Stimulated activated CD4-positive, alpha-beta T cell treated with anti-CD3 and anti-CD28 coated beads, Interleukin-4, amount 100 ng/mL, for 24 hours (primary cell): ENCODE data around the gene C19orf81.

Experiments used
- DNase-seq: peaks from one replicate; pipeline ENCODE4 v3.0.0-alpha.2; 2020

The C19orf81 gene

GRCh38 chr19:50686310-50687032 is 37.2 kb downstream of the C19orf81 start:
- DNase-seq, result no peak

GRCh38 chr19:50688766-50689165 is 39.5 kb downstream of the C19orf81 start:
- no peak for DNase-seq

- DNase-seq, result no peak
Measured at GRCh38 chr19:50690439-50690838, 41.2 kb downstream of the C19orf81 start.

GRCh38 chr19:50693064-50693975 is 44.1 kb downstream of the C19orf81 start:
- no peak for DNase-seq

DNA sequence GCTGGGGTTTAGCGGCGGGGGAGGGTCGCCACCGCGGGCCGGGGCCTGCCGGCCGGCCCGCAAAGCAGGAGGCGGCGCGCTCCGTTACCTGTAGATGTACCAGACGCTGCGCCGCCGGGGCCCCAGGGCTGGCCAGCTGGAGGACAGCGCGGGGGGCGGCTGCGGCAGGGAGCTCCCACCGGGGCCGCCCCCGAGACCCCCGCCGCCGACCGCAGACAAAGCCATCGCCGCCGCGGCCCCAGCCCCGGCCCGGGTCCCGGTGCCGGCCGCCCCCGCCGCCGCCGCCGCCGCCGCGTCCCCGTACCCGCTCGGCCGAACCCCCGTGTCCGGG is 45.5 kb downstream of the C19orf81 start:
- DNase-seq, result no peak

GRCh38 chr19:50695251-50696093 is 46.2 kb downstream of the C19orf81 start:
- no peak for DNase-seq

- DNase-seq, result no peak
Measured at GRCh38 chr19:50696094-50696483, 46.8 kb downstream of the C19orf81 start.

- DNase-seq, result no peak
Measured at GRCh38 chr19:50697414-50698124, 48.3 kb downstream of the C19orf81 start.

DNA sequence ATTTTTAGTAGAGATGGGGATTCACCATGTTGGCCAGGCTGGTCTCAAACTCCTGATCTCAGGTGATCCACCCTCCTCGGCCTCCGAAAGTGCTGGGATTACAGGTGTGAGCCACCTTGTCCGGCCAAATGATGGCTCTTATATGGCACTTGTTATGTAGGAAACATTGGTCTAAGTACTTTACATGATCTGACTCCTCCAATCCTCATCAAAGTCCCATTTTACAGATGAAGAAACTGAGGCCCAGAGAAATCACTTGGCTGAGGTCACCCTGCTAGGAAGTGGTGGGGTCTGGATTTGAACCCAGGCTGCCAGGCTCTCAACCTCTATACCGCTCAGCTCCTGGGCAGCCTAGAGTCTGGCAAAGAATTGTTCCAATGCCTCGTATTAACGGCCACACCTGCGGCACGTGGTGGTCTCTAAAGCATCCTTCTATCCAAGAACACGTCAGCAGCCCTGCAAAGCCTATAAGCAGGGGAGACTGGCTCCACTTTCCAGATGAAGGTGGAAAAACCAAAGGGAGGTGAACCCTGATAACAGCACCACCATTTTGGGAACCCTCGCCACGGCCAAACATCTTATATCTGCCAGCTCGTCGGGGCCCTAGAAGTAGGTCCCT is 52.2 kb downstream of the C19orf81 start:
- no peak for DNase-seq

DNA sequence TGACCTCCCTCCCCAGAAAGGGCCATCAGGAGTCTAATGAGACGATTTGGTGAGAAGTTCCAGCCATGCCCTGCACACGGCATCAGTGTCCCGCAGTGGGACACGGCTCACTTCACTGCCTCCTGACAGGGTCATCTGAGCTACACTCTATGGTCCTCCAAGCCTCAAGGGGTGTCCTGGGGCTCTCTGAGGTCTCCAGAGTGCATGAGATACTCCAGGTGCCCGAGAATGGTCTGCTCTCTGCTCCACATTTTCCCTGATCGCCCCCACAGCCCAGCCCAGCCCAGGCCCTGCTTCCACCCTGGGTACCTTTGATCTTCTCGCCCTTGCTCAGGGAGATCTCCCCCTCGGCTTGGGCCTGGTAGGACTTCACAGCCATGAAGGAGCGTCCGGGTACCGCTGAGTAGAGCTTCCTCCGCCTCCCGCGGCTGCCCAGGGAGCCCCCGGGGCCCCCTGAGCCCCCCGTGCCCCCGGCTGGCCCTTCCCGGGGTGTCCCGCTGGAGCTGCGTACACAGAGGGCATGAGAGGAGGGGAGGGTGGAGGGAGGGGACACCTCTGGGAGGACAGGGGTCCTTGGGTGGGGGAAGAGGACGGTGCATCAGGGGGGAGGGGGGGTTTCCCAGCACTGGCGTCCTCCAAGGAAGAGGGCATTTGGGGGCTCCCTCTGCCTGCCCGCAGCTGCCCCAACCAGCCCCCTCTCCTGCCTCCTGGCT is 53.1 kb downstream of the C19orf81 start:
- no peak for DNase-seq

GRCh38 chr19:50702871-50703829 is 53.9 kb downstream of the C19orf81 start:
- DNase-seq, result no peak

DNA sequence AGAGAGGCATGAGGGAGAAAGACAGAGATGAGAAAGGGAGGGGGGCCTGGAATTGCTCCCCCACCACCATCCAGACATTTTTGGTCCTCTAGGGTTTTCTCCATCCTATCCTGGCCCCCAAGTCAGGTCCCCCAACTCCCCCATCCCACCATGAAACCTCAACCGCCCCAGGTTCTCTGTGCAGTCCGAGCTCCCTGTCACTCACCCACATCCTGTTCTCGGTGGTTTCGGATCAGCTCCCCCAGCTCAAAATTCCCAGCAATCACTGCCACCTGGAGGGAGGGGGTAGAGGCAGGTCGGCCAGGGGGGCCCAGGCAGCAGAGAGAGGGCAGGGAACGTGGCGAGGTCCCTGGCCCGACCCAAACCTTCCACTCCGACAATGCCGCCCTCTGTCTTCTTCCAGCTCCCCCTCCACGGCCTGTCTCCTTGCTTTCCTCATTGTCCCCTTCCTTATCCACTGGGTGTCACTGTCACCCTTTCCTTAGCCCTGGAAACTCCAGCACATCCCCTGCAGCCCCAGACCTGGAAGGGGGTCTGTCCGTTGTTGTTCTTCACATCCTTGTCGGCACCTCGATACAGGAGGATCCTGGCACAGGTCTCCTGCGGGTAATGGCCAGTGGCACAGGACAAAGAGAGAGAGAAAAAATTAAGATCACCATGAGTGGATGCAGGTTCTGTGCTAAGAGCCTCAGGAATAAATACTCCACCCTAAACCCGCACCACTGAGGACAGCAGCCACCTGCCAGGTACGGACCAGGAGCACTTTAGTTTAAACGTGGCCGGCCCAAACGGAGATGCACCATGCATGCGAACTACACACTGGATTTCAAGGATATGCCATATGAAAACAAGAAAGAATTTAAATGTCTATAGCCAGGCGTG is 54.9 kb downstream of the C19orf81 start:
- DNase-seq, result no peak

DNA sequence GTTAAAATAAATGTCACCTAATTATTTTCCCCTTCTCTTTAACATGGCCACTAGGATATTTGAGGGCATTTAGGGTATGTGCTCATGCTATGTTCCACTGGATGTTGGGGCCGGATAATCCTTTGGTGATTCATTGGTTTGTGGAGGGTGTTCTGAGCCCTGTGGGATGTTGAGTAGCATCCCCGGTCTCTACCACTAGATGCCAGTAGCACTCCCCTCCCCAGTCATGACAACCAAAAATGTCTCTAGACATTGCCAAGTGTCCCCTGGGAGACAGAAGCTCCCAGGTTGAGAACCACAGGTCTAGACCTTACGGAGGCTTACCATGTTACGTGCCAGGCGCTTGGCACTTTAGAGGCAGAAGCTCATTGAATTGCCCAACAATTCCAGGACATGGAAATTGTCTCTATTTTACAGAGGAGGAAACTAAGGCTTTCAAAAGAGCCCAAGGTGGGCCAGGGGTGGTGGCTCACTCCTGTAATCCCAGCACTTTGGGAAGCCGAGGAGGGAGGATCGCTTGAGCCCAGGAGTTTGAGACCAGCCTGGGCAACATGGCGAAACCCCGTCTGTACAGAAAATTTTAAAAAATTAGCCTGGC is 56.3 kb downstream of the C19orf81 start:
- DNase-seq, result peak; percentile 27

GRCh38 chr19:50706387-50706786 is 57.1 kb downstream of the C19orf81 start:
- no peak for DNase-seq

DNA sequence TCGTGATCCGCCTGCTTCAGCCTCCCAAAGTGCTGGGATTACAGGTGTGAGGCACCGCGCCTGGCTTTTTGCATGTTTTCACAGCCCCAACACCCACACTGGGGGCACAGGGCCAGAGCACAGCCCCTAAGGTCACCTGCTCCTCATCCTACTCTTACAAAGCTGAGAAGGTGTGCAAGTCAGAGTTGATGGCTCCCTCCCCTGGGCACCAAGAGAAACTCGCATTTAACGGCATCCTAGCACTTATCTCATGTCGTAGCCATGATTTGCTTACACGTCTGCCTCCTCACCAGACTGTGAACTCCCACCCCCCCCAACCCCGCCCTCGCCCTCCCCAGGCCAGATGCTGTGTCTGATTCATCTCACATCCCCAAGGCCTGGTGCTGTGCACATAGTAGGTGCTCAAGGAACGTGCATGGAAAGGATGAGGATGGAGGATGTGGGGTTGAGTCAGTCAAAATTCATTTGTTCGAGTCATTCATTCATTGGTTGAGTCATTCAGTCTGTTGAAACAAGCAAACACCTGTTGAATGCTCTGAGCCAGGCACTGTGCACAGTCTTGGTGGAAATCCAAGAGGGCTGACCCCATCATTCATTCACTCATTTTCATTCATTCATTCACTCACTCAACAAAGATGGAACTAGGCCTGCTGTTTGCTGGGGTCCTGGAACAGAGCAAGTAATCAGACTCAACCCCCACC is 59.1 kb downstream of the C19orf81 start:
- DNase-seq, result no peak
